Erythroblast (primary cell): ENCODE results near the gene RYR2.

Experiments used
- GATA1 ChIP-seq: IDR thresholded peaks from 2 replicates; pipeline ENCODE4 v1.6.1; 2011; ENCODE audit warnings: low read depth, mild to moderate bottlenecking, control low read depth, low read length, moderate library complexity
- POLR2A ChIP-seq: IDR thresholded peaks from 2 replicates; pipeline ENCODE4 v1.6.1; 2011; ENCODE audit warnings: mild to moderate bottlenecking, low read length

GRCh38 chr1:237239248-237239647, 197.3 kb downstream of the RYR2 start:
- TF ChIP-seq POLR2A: no peak
- no peak for TF ChIP-seq GATA1
